ENCODE data around the gene OSBPL6.

Gene OSBPL6

GRCh38 chr2:178188466-178188865 is 5.8 kb upstream of the OSBPL6 start:
- Histone ChIP-seq H3K4me1 (no peaks in the 10 kb centered on the region), H3K9ac (no peak overlapping the region), H3K27ac (no peak overlapping the region), H3K36me3 (ENCODE audit: control insufficient read depth, insufficient read depth, low read length) (no peaks in the 10 kb centered on the region), H3K79me2 (no peaks in the 10 kb centered on the region), H2AFZ (no peak overlapping the region), H3K4me3 (ENCODE audit: low read depth, low read length) (no peak overlapping the region), H3K27me3 (ENCODE audit: control insufficient read depth, insufficient read depth, low read length) (no peaks in the 10 kb centered on the region), H3K4me2 (ENCODE audit: low read length) (no peak overlapping the region), H3K9me3 (ENCODE audit: control insufficient read depth, low read length) (no peaks in the 10 kb centered on the region)
- TF ChIP-seq, protein P1, sequence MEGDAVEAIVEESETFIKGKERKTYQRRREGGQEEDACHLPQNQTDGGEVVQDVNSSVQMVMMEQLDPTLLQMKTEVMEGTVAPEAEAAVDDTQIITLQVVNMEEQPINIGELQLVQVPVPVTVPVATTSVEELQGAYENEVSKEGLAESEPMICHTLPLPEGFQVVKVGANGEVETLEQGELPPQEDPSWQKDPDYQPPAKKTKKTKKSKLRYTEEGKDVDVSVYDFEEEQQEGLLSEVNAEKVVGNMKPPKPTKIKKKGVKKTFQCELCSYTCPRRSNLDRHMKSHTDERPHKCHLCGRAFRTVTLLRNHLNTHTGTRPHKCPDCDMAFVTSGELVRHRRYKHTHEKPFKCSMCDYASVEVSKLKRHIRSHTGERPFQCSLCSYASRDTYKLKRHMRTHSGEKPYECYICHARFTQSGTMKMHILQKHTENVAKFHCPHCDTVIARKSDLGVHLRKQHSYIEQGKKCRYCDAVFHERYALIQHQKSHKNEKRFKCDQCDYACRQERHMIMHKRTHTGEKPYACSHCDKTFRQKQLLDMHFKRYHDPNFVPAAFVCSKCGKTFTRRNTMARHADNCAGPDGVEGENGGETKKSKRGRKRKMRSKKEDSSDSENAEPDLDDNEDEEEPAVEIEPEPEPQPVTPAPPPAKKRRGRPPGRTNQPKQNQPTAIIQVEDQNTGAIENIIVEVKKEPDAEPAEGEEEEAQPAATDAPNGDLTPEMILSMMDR (IDR thresholded peaks at IDR 0.05): no peak

DNA sequence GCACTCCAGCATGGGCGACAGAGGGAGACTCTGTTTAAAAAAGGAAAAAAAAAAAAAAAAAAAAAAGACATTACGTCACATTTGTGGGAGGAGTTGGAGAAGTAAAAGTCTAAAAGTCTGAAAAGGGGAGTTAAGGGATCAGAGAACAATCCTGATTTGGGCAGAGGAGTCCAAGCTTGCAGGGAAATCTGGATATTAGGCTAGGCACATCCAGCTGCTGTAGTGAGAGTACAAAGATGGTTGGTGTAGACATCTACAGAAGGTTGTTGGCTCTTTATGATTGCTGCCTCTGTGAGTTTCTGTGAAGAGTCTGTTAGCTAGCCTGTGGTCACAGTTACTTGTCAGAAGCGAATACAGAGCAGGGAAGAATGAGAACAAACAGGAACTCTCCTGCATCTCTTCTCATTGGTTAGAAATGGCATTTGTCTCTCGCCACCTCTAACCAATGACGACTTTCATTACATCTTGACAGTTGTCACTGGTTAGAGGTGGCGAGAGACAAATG is 3.3 kb upstream of the OSBPL6 start:
- no peaks in the 10 kb centered on the region for H3K79me2 ChIP-seq
- H3K4me1 ChIP-seq: no peaks in the 10 kb centered on the region
- H3K4me2 ChIP-seq (ENCODE audit: low read length): no peak overlapping the region
- H3K27ac ChIP-seq: no peak overlapping the region
- no peaks in the 10 kb centered on the region for H3K36me3 ChIP-seq (ENCODE audit: control insufficient read depth, insufficient read depth, low read length)
- H3K4me3 ChIP-seq (ENCODE audit: low read depth, low read length): no peak overlapping the region
- H3K27me3 ChIP-seq (ENCODE audit: control insufficient read depth, insufficient read depth, low read length): no peaks in the 10 kb centered on the region
- H3K9me3 ChIP-seq (ENCODE audit: control insufficient read depth, low read length): no peaks in the 10 kb centered on the region
- no peak overlapping the region for H2AFZ ChIP-seq
- no peak overlapping the region for H3K9ac ChIP-seq
- TF ChIP-seq, protein P1 (IDR thresholded peaks at IDR 0.05): no peak

DNA sequence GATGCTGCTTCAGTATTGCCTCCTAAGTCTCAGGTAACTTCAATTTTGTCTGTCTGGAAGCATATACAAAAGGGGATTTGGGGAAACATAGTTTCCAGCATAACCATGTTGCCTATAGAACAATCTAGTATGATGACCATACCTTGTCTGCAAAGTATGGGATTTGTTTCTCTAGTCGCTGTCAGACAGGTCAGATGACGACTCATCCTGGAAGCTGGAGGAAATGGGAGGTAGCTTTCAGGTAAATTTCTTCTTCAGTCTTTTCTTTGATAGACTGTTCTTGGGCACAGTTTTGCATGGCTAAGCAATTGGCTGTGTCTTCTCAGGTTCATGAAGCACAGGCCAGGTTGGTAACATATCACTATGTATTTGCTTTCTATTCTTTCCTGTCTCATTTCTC is 2.8 kb upstream of the OSBPL6 start:
- TF ChIP-seq, protein P1 (IDR thresholded peaks at IDR 0.05): no peak
- no peaks in the 10 kb centered on the region for H3K36me3 ChIP-seq (ENCODE audit: control insufficient read depth, insufficient read depth, low read length)
- H3K79me2 ChIP-seq: no peaks in the 10 kb centered on the region
- no peaks in the 10 kb centered on the region for H3K4me1 ChIP-seq
- H3K27me3 ChIP-seq (ENCODE audit: control insufficient read depth, insufficient read depth, low read length): no peaks in the 10 kb centered on the region
- H3K9ac ChIP-seq: no peak overlapping the region
- H2AFZ ChIP-seq: no peak overlapping the region
- H3K4me2 ChIP-seq (ENCODE audit: low read length): no peak overlapping the region
- no peak overlapping the region for H3K4me3 ChIP-seq (ENCODE audit: low read depth, low read length)
- no peak overlapping the region for H3K27ac ChIP-seq
- no peaks in the 10 kb centered on the region for H3K9me3 ChIP-seq (ENCODE audit: control insufficient read depth, low read length)

DNA sequence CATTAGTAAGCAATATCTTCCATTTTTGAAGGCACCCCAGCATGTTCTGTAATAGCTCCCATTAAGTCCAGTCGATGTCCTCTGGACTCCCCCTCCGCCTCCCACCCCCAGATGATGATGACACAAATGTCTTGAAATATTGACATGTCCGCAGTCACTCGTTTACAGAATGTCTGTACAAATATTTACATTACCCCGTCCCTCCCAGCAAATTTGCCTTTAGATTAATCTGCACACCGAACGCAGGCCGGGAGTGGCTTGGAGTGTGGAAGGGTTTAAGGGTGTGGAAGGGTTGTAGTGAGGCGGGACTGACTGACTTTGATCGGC is 853 bp upstream of the OSBPL6 start:
- Histone ChIP-seq H3K36me3 (ENCODE audit: control insufficient read depth, insufficient read depth, low read length) (no peaks in the 10 kb centered on the region), H3K4me1 (no peaks in the 10 kb centered on the region), H3K4me3 (ENCODE audit: low read depth, low read length) (peak overlapping the region; percentile 74), H3K27me3 (ENCODE audit: control insufficient read depth, insufficient read depth, low read length) (no peaks in the 10 kb centered on the region), H3K9ac (no peak overlapping the region), H3K9me3 (ENCODE audit: control insufficient read depth, low read length) (no peaks in the 10 kb centered on the region), H3K4me2 (ENCODE audit: low read length) (peak overlapping the region; percentile 98), H3K79me2 (no peaks in the 10 kb centered on the region), H3K27ac (peak overlapping the region; percentile 91), H2AFZ (peak overlapping the region; percentile 76)
- TF ChIP-seq, protein P1 (IDR thresholded peaks at IDR 0.05): no peak

GRCh38 chr2:178194600-178195389 is 483 bp downstream of the OSBPL6 start:
- TF ChIP-seq, protein P1 (IDR thresholded peaks at IDR 0.05): no peak
- H2AFZ ChIP-seq: peak overlapping the region; percentile 83
- H3K4me3 ChIP-seq (ENCODE audit: low read depth, low read length): peak overlapping the region; percentile 74
- H3K27ac ChIP-seq: peak overlapping the region; percentile 78
- no peaks in the 10 kb centered on the region for H3K4me1 ChIP-seq
- peak overlapping the region; percentile 98 for H3K4me2 ChIP-seq (ENCODE audit: low read length)
- H3K9ac ChIP-seq: peak overlapping the region; percentile 3
- H3K36me3 ChIP-seq (ENCODE audit: control insufficient read depth, insufficient read depth, low read length): no peaks in the 10 kb centered on the region
- no peaks in the 10 kb centered on the region for H3K79me2 ChIP-seq
- H3K27me3 ChIP-seq (ENCODE audit: control insufficient read depth, insufficient read depth, low read length): no peaks in the 10 kb centered on the region
- H3K9me3 ChIP-seq (ENCODE audit: control insufficient read depth, low read length): no peaks in the 10 kb centered on the region

All from parathyroid adenoma (tissue), 2 donors.